ENCODE results near the gene COTL1.

DNA sequence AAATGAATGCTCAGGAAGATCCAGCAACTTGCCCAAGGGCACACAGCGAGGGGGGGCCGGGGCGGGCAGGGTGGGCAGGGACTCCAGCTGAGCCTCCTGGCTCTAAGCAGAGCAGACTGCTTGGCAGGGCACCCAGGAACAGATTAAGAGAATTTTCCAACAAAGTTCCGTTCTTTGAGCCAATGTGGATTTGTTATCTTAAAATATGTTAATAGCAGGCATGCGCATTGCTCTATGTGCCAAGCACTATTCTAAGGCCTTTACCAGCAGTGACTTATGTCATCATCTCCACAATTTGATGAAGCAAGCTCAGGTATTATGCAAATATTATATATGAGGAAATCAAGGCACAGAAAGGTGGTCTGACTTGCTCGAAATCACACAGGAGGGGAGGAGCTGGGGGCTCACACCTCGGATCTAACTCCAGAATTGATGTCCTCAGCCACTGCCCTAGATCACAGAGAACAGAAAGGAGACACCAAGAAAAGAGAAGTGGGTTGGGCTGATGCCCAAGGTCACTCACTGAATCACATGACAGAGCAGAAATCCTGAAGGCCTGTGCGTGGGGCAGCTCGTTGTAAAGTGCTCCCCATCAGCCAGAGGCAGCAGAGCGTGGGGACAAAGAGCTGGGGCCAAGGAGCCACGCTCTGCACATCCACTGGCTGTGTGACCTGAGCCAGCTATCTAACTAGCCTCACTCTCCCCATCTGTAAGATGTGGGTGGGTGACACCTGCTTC lies 90.2 kb downstream of the COTL1 start:
- TF ChIP-seq, protein P1, sequence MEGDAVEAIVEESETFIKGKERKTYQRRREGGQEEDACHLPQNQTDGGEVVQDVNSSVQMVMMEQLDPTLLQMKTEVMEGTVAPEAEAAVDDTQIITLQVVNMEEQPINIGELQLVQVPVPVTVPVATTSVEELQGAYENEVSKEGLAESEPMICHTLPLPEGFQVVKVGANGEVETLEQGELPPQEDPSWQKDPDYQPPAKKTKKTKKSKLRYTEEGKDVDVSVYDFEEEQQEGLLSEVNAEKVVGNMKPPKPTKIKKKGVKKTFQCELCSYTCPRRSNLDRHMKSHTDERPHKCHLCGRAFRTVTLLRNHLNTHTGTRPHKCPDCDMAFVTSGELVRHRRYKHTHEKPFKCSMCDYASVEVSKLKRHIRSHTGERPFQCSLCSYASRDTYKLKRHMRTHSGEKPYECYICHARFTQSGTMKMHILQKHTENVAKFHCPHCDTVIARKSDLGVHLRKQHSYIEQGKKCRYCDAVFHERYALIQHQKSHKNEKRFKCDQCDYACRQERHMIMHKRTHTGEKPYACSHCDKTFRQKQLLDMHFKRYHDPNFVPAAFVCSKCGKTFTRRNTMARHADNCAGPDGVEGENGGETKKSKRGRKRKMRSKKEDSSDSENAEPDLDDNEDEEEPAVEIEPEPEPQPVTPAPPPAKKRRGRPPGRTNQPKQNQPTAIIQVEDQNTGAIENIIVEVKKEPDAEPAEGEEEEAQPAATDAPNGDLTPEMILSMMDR (IDR thresholded peaks at IDR 0.05 in 4 of 5, conservative IDR thresholded peaks at IDR 0.05 in 1 of 5) = no peak
- TF ChIP-seq POLR2A (IDR thresholded peaks at IDR 0.05) = no peak
